PC-9 (cell line): ENCODE data around the gene SNRPD2. TPM values are rescaled to one million over a fixed set of nuclear protein-coding genes. Genes with fewer than 3 reads are reported as not detected.
A peak's percentile ranks its signal among the peaks of the same experiment; 100 is the strongest.

ENCODE experiments used
- BruUV-seq: library from RNA; stranded (reverse); fragments of 400-500 nt; replicated peaks from 2 replicates; lab custom pipeline; 2021; lab: Mats Ljungman, UMichigan
- CTCF ChIA-PET: fragments of 300-600 bp; sonication (Branson Sonifier 250); formaldehyde crosslinking; loops from one replicate; lab custom pipeline; 2022; ENCODE audit warnings: antibody characterized with exemption; lab: Charles Lee
- POLR2A ChIA-PET: fragments of 300-600 bp; sonication (Branson Sonifier 250); formaldehyde crosslinking; loops from one replicate; lab custom pipeline; 2022; ENCODE audit warnings: antibody characterized with exemption; ENCODE audit not compliant: unreplicated experiment; lab: Charles Lee
- DNase-seq, 2 experiments: peaks; one replicate each; pipeline versions ENCODE4 v3.0.0 to v3.0.0-alpha.2; 2015 to 2022; ENCODE audit warnings: mixed read lengths in 1 of 2
- H2AFZ ChIP-seq: fragments of 200-600 bp; sonication (generic); 2 replicates; pipeline ENCODE4 v1.8.1; 2017; ENCODE audit warnings: antibody characterized with exemption
- H3F3A ChIP-seq: fragments of 200-600 bp; sonication (generic); 2 replicates; pipeline ENCODE4 v1.8.1; 2017; ENCODE audit warnings: antibody characterized with exemption, mild to moderate bottlenecking, low read depth; ENCODE audit not compliant: insufficient read depth
- H3K27ac ChIP-seq: fragments of 200-600 bp; sonication (generic); 2 replicates; pipeline ENCODE4 v1.6.1; 2016; ENCODE audit warnings: mixed run types
- H3K27me3 ChIP-seq: fragments of 200-600 bp; sonication (generic); 2 replicates; pipeline ENCODE4 v1.6.1; 2016; ENCODE audit warnings: low read depth, mixed run types; ENCODE audit not compliant: insufficient read depth
- H3K36me3 ChIP-seq: fragments of 200-600 bp; sonication (generic); 2 replicates; pipeline ENCODE4 v1.6.1; 2016; ENCODE audit warnings: low read depth, mixed run types
- H3K4me1 ChIP-seq: fragments of 200-600 bp; sonication (generic); replicated peaks from 2 replicates; pipeline ENCODE4 v1.6.1; 2016; ENCODE audit warnings: mixed run types; ENCODE audit not compliant: insufficient read depth
- H3K4me2 ChIP-seq: fragments of 200-600 bp; sonication (generic); 2 replicates; pipeline ENCODE4 v1.6.1; 2017; ENCODE audit warnings: mixed run types
- H3K4me3 ChIP-seq: fragments of 200-600 bp; sonication (generic); 2 replicates; pipeline ENCODE4 v1.6.1; 2016; ENCODE audit warnings: mixed run types
- H3K79me2 ChIP-seq: fragments of 200-600 bp; sonication (generic); 2 replicates; pipeline ENCODE4 v1.6.1; 2017; ENCODE audit warnings: low read depth, mixed run types
- H3K9me2 ChIP-seq: fragments of 200-600 bp; sonication (generic); 2 replicates; pipeline ENCODE4 v1.8.1; 2017; ENCODE audit warnings: mild to moderate bottlenecking; ENCODE audit not compliant: insufficient read depth
- H3K9me3 ChIP-seq: fragments of 200-600 bp; sonication (generic); 2 replicates; pipeline ENCODE4 v1.8.1; 2016; ENCODE audit warnings: low read depth; ENCODE audit not compliant: insufficient read depth
- H4K20me1 ChIP-seq: fragments of 200-600 bp; sonication (generic); 2 replicates; pipeline ENCODE4 v1.8.1; 2017; ENCODE audit not compliant: insufficient read depth
- EZH2 ChIP-seq: fragments of 200-600 bp; sonication (generic); IDR thresholded peaks from 2 replicates; pipeline ENCODE4 v1.8.0; 2017; ENCODE audit warnings: antibody characterized with exemption, low read depth
- intact Hi-C: fragments of 100-400 bp; cut with micrococcal nuclease; formaldehyde crosslinking; loops from one replicate; pipeline ENCODE4 v1.10.0; 2022; ENCODE audit not compliant: unreplicated experiment
- total RNA-seq: library from RNA; stranded (reverse); gene quantifications from 2 replicates; pipeline ENCODE4 v1.2.3, GENCODE V29; 2021
- TF ChIP-seq, protein P1 (sequence below): fragments of 200-600 bp; sonication (generic); conservative IDR thresholded peaks from 2 replicates; pipeline ENCODE4 v1.6.1; 2017; ENCODE audit warnings: mixed run types, antibody characterized with exemption, mild to moderate bottlenecking, moderate library complexity

Gene SNRPD2
- total RNA-seq, 1 experiment from 2014 or later, result 740 TPM

DNA sequence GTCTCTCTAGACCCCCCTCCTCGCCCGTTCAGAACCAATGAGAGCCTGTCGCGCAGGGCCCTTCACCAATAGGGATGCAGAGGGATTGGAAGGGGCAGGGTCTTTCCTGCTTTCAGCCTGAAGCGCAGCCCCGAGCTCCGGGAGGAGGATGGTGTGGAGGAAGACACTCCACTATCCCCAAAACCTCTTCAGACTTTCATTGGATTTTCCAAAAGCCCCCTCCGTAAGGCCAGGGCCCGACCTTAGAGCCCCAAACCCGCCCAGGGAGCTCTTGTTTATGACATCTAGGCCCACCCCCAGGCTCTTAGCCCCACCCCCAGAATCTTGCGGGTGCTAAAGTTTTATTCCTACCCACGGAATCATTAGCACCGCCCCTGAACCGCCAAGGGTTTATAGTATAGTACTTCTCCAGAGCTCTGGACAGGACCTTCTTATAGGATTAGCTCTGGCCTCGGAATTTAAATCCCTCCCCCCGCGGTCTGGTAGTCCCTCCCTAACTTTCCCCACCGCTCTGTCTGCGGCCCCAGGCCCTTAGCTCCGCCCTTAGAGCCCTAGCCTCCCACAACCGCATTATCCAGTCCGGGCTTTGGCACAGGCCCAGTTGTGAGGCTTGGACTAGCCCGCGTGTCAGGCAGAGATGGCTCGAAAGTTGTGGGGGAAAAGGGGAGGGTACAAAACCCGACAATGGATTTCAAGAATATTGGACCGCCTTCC lies 46.0 kb downstream of the SNRPD2 start:
- peaks cover 14% of the 10 kb centered on the region for H3K4me1 ChIP-seq

DNA sequence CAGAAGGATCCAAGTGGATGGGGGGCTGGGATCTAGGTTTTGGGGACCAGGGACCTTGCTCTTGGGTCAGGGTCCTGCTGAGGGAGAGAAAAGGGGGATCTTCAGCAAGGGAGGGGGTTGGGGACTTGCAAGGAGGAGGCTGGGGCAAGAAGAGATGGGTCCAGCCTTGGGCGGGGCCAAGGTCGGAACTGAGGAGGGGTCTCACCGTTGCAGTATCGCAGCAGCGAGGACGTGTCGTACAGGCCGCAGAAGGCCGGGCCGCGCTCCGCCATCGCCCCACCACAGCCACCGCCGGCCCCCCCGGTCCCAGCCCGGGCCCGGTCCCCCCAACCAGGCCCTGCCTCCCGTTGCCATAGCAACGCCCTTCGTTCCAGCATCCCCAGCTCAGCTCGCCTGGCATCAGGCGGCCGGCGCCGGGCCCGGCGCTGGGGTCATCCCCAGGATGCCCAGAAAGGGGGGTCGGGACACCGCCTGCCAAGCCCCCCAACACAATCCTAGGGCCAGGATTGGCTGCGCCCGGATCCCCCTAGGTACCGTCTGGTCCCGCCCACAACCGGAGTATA lies 46.6 kb downstream of the SNRPD2 start:
- Histone ChIP-seq H3F3A (peaks cover 44% of the 10 kb centered on the region), H4K20me1 (no peaks in the 10 kb centered on the region), H3K9me3 (no peaks in the 10 kb centered on the region), H3K79me2 (no peaks in the 10 kb centered on the region), H3K4me3 (peak overlapping the region; percentile 40; the same call in 1 of the 2 replicates), H3K27me3 (no peaks in the 10 kb centered on the region), H3K9me2 (no peaks in the 10 kb centered on the region), H3K36me3 (no peaks in the 10 kb centered on the region), H2AFZ (no peak overlapping the region), H3K4me2 (peak overlapping the region; percentile 66), H3K4me1 (peaks cover 20% of the 10 kb centered on the region), H3K27ac (no peak overlapping the region)
- BruUV-seq, result no TSS peak
- intact Hi-C loops, result no loop called here
- POLR2A ChIA-PET, result no interaction called here
- DNase-seq, result no peak
- TF ChIP-seq, protein P1, sequence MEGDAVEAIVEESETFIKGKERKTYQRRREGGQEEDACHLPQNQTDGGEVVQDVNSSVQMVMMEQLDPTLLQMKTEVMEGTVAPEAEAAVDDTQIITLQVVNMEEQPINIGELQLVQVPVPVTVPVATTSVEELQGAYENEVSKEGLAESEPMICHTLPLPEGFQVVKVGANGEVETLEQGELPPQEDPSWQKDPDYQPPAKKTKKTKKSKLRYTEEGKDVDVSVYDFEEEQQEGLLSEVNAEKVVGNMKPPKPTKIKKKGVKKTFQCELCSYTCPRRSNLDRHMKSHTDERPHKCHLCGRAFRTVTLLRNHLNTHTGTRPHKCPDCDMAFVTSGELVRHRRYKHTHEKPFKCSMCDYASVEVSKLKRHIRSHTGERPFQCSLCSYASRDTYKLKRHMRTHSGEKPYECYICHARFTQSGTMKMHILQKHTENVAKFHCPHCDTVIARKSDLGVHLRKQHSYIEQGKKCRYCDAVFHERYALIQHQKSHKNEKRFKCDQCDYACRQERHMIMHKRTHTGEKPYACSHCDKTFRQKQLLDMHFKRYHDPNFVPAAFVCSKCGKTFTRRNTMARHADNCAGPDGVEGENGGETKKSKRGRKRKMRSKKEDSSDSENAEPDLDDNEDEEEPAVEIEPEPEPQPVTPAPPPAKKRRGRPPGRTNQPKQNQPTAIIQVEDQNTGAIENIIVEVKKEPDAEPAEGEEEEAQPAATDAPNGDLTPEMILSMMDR, result no peak
- TF ChIP-seq EZH2, result no peak
- CTCF ChIA-PET, result interaction anchor here (0.5 to 1.2 kb wide), 3 partner anchors 8 to 337 kb away, joined by 6 to 13 read pairs (median 9); no protein-coding TSS in a partner anchor

More for the DNA sequence above, 46.0 kb downstream of the SNRPD2 start:
- BruUV-seq, result no TSS peak
- Histone ChIP-seq H3K4me3 (peak overlapping the region; percentile 40; the same call in 1 of the 2 replicates), H3K4me2 (peak overlapping the region; percentile 66), H3K79me2 (no peaks in the 10 kb centered on the region), H3K27ac (no peak overlapping the region), H2AFZ (peak overlapping the region; percentile 29; the same call in 1 of the 2 replicates), H3K27me3 (no peaks in the 10 kb centered on the region), H3F3A (peaks cover 37% of the 10 kb centered on the region), H4K20me1 (no peaks in the 10 kb centered on the region), H3K9me3 (no peaks in the 10 kb centered on the region), H3K9me2 (no peaks in the 10 kb centered on the region), H3K36me3 (no peaks in the 10 kb centered on the region)
- intact Hi-C loops, result no loop called here
- peak; percentile 74 to 76 for DNase-seq
- ChIA-PET POLR2A (interaction anchor here (0.7 kb wide), 1 partner anchor 32 kb away, joined by 8 read pairs; no protein-coding TSS in a partner anchor), CTCF (interaction anchor here (0.5 to 1.2 kb wide), 4 partner anchors 8 to 338 kb away, joined by 5 to 13 read pairs (median 8); no protein-coding TSS in a partner anchor)
- no peak for TF ChIP-seq EZH2
- TF ChIP-seq, protein P1, result no peak

DNA sequence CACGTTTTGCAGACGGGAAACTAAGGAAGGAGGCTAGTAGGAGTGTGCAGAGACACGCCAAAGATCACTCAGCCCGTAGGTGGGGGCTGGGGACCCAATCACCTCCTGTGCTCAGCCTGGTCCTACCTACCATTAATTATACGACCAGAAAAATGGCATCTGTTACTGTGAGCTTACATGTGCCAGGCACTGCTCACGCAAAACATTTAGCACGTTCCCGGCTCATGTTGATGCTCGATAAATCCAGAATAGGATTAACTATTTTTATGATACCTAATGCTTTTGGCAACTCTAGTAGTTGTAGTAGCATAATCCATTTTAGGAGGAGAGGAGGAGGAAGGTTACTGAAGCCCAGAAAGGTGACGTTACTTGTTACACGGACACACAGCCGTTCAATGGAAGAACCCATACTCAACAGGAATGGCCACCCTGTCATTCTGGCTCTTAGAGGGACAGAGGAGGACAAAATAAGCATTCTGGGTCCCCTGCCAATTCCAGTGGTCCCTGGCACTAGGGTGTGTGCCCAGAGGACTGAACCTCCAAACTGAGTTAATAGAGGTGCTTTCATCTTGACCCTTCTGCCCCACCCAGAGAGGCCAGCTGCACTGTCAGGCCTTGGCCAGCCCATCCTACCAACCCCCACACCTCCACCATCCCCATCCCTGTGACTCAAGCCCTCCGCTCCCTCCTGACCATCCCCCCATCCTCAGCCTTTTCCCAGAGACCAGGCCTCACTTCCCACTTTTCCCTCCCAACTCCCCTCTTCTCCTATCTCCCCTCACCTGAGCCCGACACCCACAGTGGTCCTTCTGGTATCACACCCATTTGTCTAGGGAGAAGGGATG lies 47.6 kb downstream of the SNRPD2 start:
- intact Hi-C loops, result loop anchor here (1.0 to 5.0 kb wide), 7 partner anchors 37 to 159 kb away; partner anchors contain the start of genes OPA3 and VASP
- Histone ChIP-seq H4K20me1 (no peaks in the 10 kb centered on the region), H3K9me2 (no peaks in the 10 kb centered on the region), H3K79me2 (no peaks in the 10 kb centered on the region), H3K27ac (no peak overlapping the region), H3F3A (peaks cover 52% of the 10 kb centered on the region), H3K9me3 (no peaks in the 10 kb centered on the region), H3K4me3 (no peak overlapping the region), H3K4me1 (peaks cover 28% of the 10 kb centered on the region), H3K36me3 (no peaks in the 10 kb centered on the region), H3K4me2 (no peak overlapping the region), H2AFZ (no peak overlapping the region), H3K27me3 (no peaks in the 10 kb centered on the region)
- no TSS peak for BruUV-seq
- ChIA-PET CTCF (interaction anchor here (0.6 to 0.8 kb wide), 5 partner anchors 27 to 125 kb away, joined by 3 to 19 read pairs (median 3); no protein-coding TSS in a partner anchor), POLR2A (no interaction called here)
- DNase-seq, result no peak
- TF ChIP-seq EZH2, result no peak
- TF ChIP-seq, protein P1, result no peak
